Astrocyte (in vitro differentiated cells and primary cell): ENCODE results near the gene RAB5B. TPM values are rescaled to one million over a fixed set of nuclear protein-coding genes. Genes with fewer than 3 reads are reported as not detected.

Experiments used
- DNase-seq: peaks from one replicate; pipeline ENCODE4 v3.0.0-alpha.2; 2010; ENCODE audit warnings: low read depth
- FAIRE-seq: peaks from 2 replicates; lab custom pipeline; 2011; peaks lifted over from hg19 to GRCh38; lab: Jason Lieb, UNC
- H2AFZ ChIP-seq: 2 replicates; pipeline ENCODE4 v1.6.0; 2012; ENCODE audit warnings: low read depth, low read length, inconsistent platforms
- H3K27ac ChIP-seq: 2 replicates; pipeline ENCODE4 v1.5.1; 2011; ENCODE audit warnings: low read depth, low read length, inconsistent platforms
- H3K27me3 ChIP-seq: 2 replicates; pipeline ENCODE4 v1.6.0; 2011; ENCODE audit warnings: low read length, inconsistent platforms; ENCODE audit not compliant: insufficient read depth
- H3K36me3 ChIP-seq: 2 replicates; pipeline ENCODE4 v1.5.1; 2011; ENCODE audit warnings: low read length, inconsistent platforms; ENCODE audit not compliant: insufficient read depth
- H3K4me1 ChIP-seq: 2 replicates; pipeline ENCODE4 v1.5.1; 2011; ENCODE audit warnings: low read length, inconsistent platforms; ENCODE audit not compliant: insufficient read depth
- H3K4me2 ChIP-seq: 2 replicates; pipeline ENCODE4 v1.6.0; 2012; ENCODE audit warnings: low read length, inconsistent platforms
- H3K4me3 ChIP-seq: 2 replicates; pipeline ENCODE4 v1.5.1; 2011; ENCODE audit warnings: low read depth, mild to moderate bottlenecking, low read length, inconsistent platforms; ENCODE audit not compliant: insufficient read depth
- H3K79me2 ChIP-seq: 2 replicates; pipeline ENCODE4 v1.6.0; 2012; ENCODE audit warnings: mild to moderate bottlenecking, low read length, inconsistent platforms; ENCODE audit not compliant: insufficient read depth
- H3K9ac ChIP-seq: 2 replicates; pipeline ENCODE4 v1.6.0; 2012; ENCODE audit warnings: mild to moderate bottlenecking, low read length, inconsistent platforms
- H3K9me3 ChIP-seq: 2 replicates; pipeline ENCODE4 v1.5.1; 2012; ENCODE audit warnings: low read depth, mild to moderate bottlenecking, low read length, inconsistent platforms; ENCODE audit not compliant: insufficient read depth
- H4K20me1 ChIP-seq: 2 replicates; pipeline ENCODE4 v1.6.0; 2012; ENCODE audit warnings: low read length, inconsistent platforms; ENCODE audit not compliant: insufficient read depth
- H3K27ac Mint-ChIP-seq: one replicate; pipeline ENCODE4 v1.8.0; 2021; ENCODE audit warnings: mild to moderate bottlenecking, mixed read lengths; ENCODE audit not compliant: unreplicated experiment
- H3K27me3 Mint-ChIP-seq: one replicate; pipeline ENCODE4 v1.8.0; 2021; ENCODE audit warnings: low read depth, mixed read lengths; ENCODE audit not compliant: unreplicated experiment
- H3K36me3 Mint-ChIP-seq: one replicate; pipeline ENCODE4 v1.8.0; 2021; ENCODE audit warnings: low read depth, mixed read lengths; ENCODE audit not compliant: unreplicated experiment
- H3K4me1 Mint-ChIP-seq: one replicate; pipeline ENCODE4 v1.8.0; 2021; ENCODE audit warnings: low read depth, mixed read lengths; ENCODE audit not compliant: unreplicated experiment
- H3K4me3 Mint-ChIP-seq: one replicate; pipeline ENCODE4 v1.8.0; 2021; ENCODE audit warnings: mild to moderate bottlenecking, moderate library complexity, mixed read lengths; ENCODE audit not compliant: unreplicated experiment
- H3K9me3 Mint-ChIP-seq: one replicate; pipeline ENCODE4 v1.8.0; 2021; ENCODE audit warnings: mild to moderate bottlenecking, mixed read lengths; ENCODE audit not compliant: unreplicated experiment
- CTCF ChIP-seq: IDR thresholded peaks from 2 replicates; pipeline ENCODE4 v1.5.1; 2011; ENCODE audit warnings: low read depth, mild to moderate bottlenecking, inconsistent platforms, low read length, moderate library complexity; ENCODE audit not compliant: insufficient read depth
- EZH2 ChIP-seq: IDR thresholded peaks from 2 replicates; pipeline ENCODE4 v1.6.1; 2012; ENCODE audit warnings: mild to moderate bottlenecking, low read length, inconsistent platforms; ENCODE audit not compliant: insufficient read depth
- total RNA-seq: library from RNA; stranded (reverse); gene quantifications from 2 replicates; pipeline ENCODE4 v1.2.1, GENCODE V29; 2021

The RAB5B gene
- total RNA-seq, 1 donor from 2014 or later, result 127 TPM

DNA sequence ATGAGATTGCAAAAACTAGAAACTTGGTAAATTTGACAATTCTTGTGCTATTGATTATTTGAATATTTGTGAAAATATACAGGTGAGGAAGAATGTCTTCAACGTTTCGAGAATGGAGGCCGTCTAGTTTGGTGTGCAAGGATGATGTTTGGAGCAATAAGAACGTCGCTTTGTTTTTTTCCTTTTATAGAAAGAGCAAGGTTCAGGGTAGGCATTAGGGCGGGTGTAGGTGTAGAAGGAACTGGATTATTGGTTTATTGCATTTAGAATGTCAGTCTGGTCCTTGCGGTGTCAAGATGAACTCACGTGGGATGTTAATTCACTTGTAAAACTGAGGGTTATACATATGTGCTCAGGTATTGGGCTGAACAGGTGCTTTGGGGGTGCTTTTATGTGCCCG, 69.0 kb downstream of the RAB5B start:
- Histone ChIP-seq H3K4me2 (peak overlapping the region; percentile 98), H3K27ac (peak overlapping the region; percentile 99), H3K9ac (peak overlapping the region; percentile 97), H3K79me2 (peaks cover 32% of the 10 kb centered on the region), H3K27me3 (no peaks in the 10 kb centered on the region), H4K20me1 (peaks cover 40% of the 10 kb centered on the region), H3K36me3 (peaks cover 29% of the 10 kb centered on the region), H3K4me3 (peak overlapping the region; percentile 90), H3K4me1 (peaks cover 23% of the 10 kb centered on the region), H2AFZ (no peak overlapping the region), H3K9me3 (no peaks in the 10 kb centered on the region)
- peak overlapping the region; percentile 96 for H3K27ac Mint-ChIP-seq
- DNase-seq (no peak), FAIRE-seq (no peak)
- H3K36me3 Mint-ChIP-seq, result peaks cover 2% of the 10 kb centered on the region
- TF ChIP-seq EZH2 (no peak), CTCF (no peak)
- H3K4me3 Mint-ChIP-seq, result peak overlapping the region; percentile 98
- H3K4me1 Mint-ChIP-seq, result peaks cover 15% of the 10 kb centered on the region
- no peaks in the 10 kb centered on the region for H3K9me3 Mint-ChIP-seq
- H3K27me3 Mint-ChIP-seq, result no peaks in the 10 kb centered on the region

Other genes starting within 250 kb of the RAB5B start
- 965 and 1,014 TPM in 2 replicates for gene CD63, start 245.1 kb upstream of the RAB5B start, total RNA-seq
- gene GDF11, start 231.0 kb upstream of the RAB5B start, total RNA-seq, result 25.3 and 28.9 TPM in 2 replicates
- gene SARNP, start 156.4 kb upstream of the RAB5B start, total RNA-seq, result 95.7 and 105 TPM in 2 replicates
- 54.8 and 58.9 TPM in 2 replicates for gene ORMDL2, start 156.0 kb upstream of the RAB5B start, total RNA-seq
- 26.3 and 29.7 TPM in 2 replicates for gene DNAJC14, start 144.5 kb upstream of the RAB5B start, total RNA-seq
- 3.6 and 4.7 TPM in 2 replicates for gene MMP19, start 131.1 kb upstream of the RAB5B start, total RNA-seq
- 31.5 and 33.6 TPM in 2 replicates for gene PYM1, start 46.2 kb upstream of the RAB5B start, total RNA-seq
- 108 and 118 TPM in 2 replicates for gene DGKA, start 42.9 kb upstream of the RAB5B start, total RNA-seq
- 3.9 and 13.8 TPM in 2 replicates for gene PMEL, start 8.0 kb upstream of the RAB5B start, total RNA-seq
- gene CDK2, start 7.2 kb upstream of the RAB5B start, total RNA-seq, result 37.8 and 44.3 TPM in 2 replicates
- gene SUOX, start 23.2 kb downstream of the RAB5B start, total RNA-seq, result 13.6 and 14.3 TPM in 2 replicates
- gene IKZF4, start 47.0 kb downstream of the RAB5B start, total RNA-seq, result 5.6 and 6.9 TPM in 2 replicates
- gene RPS26, start 67.8 kb downstream of the RAB5B start, total RNA-seq, result 39.4 and 45.9 TPM in 2 replicates
- 2.6 and 3.8 TPM in 2 replicates for gene ERBB3, start 106.1 kb downstream of the RAB5B start, total RNA-seq
- 124 and 130 TPM in 2 replicates for gene PA2G4, start 130.5 kb downstream of the RAB5B start, total RNA-seq
- 3,078 and 3,088 TPM in 2 replicates for gene RPL41, start 142.6 kb downstream of the RAB5B start, total RNA-seq
- 4.1 and 4.2 TPM in 2 replicates for gene ZC3H10, start 144.2 kb downstream of the RAB5B start, total RNA-seq
- gene ESYT1, start 154.2 kb downstream of the RAB5B start, total RNA-seq, result 138 and 142 TPM in 2 replicates
- 110 and 118 TPM in 2 replicates for gene MYL6B, start 178.5 kb downstream of the RAB5B start, total RNA-seq
- 2,485 and 2,685 TPM in 2 replicates for gene MYL6, start 184.3 kb downstream of the RAB5B start, total RNA-seq
- 57.5 and 57.6 TPM in 2 replicates for gene SMARCC2, start 215.4 kb downstream of the RAB5B start, total RNA-seq
- gene RNF41, start 247.8 kb downstream of the RAB5B start, total RNA-seq, result 85.8 and 85.9 TPM in 2 replicates